Neutrophil (primary cell): ENCODE results near the gene LARGE1.

Experiments
- H3K27ac ChIP-seq: fragments of 200-600 bp; sonication (generic); 2 replicates; pipeline ENCODE4 v1.5.1; 2016; ENCODE audit warnings: mild to moderate bottlenecking, moderate library complexity
- H3K27me3 ChIP-seq: fragments of 200-600 bp; sonication (generic); 2 replicates; pipeline ENCODE4 v1.6.0; 2016; ENCODE audit warnings: mild to moderate bottlenecking
- H3K36me3 ChIP-seq: fragments of 200-600 bp; sonication (generic); 2 replicates; pipeline ENCODE4 v1.5.1; 2017
- H3K4me1 ChIP-seq, 2 experiments: fragments of 200-600 bp in 1 of 2; sonication (generic) in 1 of 2; 1 replicate in 1 of 2; 2 replicates in 1 of 2; pipeline versions ENCODE4 v1.5.1 to v1.6.1; 2013 to 2016; ENCODE audit warnings: low read depth in 1 of 2, low read length in 1 of 2, mild to moderate bottlenecking in 1 of 2, moderate library complexity in 1 of 2; ENCODE audit not compliant: control insufficient read depth in 1 of 2, insufficient read depth in 1 of 2
- H3K4me3 ChIP-seq, 2 experiments: fragments of 200-600 bp in 1 of 2; sonication (generic) in 1 of 2; 1 replicate in 1 of 2; 2 replicates in 1 of 2; pipeline ENCODE4 v1.5.1; 2013 to 2016; ENCODE audit warnings: low read depth in 1 of 2, low read length in 1 of 2, mild to moderate bottlenecking in 1 of 2, moderate library complexity in 1 of 2
- H3K9me3 ChIP-seq: fragments of 200-600 bp; sonication (generic); 2 replicates; pipeline ENCODE4 v1.5.1; 2016
- TF ChIP-seq, protein P1 (sequence below): fragments of 200-600 bp; sonication (generic); IDR thresholded peaks from 2 replicates; pipeline ENCODE4 v1.5.1; 2016; ENCODE audit warnings: antibody characterized with exemption

The LARGE1 gene

DNA sequence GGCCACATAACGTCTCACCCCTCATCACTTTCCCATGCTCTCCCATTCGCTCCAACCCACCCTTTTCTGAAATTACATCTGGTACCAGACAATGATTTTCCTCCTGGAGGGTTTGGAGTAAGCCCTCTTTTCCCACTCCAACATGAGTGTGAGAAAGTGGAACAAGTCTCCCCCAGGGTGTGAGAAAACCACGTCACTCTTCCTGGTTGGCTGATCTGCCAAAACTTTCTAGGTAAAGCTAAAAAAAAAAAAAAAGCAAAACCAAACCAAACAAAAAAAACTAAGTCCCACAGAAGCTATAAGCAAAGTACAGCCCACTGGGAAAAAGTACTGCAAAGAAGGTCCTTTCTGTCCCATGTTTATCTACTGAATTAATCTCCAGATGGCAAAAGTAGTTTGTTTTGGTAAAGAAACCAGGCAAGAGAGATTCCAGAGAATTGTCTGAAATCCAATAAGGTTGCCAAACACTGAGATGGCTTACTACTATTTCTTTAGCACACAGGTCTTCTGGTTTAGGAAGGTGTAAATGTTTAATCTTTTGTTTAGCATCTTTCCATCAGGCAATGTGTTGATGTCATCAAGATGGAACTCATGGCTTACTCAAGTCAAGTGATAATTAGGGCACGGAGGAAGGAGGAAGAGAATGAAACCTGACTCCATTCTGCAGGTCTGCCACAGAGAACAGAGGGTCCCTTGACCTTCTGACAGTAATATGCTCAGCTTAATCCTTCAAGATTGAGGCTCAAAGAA, 395.6 kb downstream of the LARGE1 start:
- TF ChIP-seq, protein P1, sequence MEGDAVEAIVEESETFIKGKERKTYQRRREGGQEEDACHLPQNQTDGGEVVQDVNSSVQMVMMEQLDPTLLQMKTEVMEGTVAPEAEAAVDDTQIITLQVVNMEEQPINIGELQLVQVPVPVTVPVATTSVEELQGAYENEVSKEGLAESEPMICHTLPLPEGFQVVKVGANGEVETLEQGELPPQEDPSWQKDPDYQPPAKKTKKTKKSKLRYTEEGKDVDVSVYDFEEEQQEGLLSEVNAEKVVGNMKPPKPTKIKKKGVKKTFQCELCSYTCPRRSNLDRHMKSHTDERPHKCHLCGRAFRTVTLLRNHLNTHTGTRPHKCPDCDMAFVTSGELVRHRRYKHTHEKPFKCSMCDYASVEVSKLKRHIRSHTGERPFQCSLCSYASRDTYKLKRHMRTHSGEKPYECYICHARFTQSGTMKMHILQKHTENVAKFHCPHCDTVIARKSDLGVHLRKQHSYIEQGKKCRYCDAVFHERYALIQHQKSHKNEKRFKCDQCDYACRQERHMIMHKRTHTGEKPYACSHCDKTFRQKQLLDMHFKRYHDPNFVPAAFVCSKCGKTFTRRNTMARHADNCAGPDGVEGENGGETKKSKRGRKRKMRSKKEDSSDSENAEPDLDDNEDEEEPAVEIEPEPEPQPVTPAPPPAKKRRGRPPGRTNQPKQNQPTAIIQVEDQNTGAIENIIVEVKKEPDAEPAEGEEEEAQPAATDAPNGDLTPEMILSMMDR = no peak
- Histone ChIP-seq H3K4me1 (no peaks in the 10 kb centered on the region), H3K9me3 (no peaks in the 10 kb centered on the region), H3K36me3 (no peaks in the 10 kb centered on the region), H3K4me3 (no peak overlapping the region), H3K27ac (no peak overlapping the region), H3K27me3 (no peaks in the 10 kb centered on the region)

DNA sequence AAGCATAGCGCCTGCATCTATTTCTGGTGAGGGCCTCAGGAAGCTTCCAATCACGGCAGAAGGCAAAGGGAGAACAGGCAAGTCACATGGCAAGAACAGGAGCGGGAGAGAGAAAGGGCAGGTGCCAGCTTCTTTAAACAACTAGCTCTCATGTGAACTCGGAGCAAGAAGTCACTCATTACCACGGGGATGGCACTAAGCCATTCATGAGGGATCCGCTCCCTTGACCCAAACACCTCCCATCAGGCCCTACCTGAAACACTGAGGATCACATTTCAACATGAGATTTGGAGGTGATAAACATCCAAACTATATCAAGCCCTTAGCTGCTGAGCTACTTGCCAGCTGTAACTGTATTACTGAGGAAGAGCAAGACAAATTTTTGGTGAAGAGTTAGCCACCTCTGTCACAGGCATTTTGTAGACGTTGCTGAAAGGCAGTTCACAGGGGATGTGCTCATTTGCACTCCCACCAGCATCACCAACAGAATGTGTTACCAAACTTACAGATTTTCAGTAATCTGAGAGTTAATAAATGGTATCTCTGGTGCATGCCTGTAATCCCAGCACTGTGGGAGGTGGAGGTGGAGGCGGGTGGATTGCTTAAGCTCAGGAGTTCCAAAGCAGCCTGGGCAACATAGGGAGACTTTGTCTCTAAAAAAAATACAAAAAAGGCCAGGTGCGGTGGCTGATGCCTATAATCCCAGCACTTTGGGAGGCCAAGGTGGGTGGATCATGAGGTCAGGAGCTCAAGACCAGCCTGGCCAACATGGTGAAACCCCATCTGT, 398.2 kb downstream of the LARGE1 start:
- Histone ChIP-seq H3K4me1 (no peaks in the 10 kb centered on the region), H3K9me3 (no peaks in the 10 kb centered on the region), H3K27me3 (no peaks in the 10 kb centered on the region), H3K4me3 (no peak overlapping the region), H3K36me3 (no peaks in the 10 kb centered on the region), H3K27ac (no peak overlapping the region)
- TF ChIP-seq, protein P1 = no peak

DNA sequence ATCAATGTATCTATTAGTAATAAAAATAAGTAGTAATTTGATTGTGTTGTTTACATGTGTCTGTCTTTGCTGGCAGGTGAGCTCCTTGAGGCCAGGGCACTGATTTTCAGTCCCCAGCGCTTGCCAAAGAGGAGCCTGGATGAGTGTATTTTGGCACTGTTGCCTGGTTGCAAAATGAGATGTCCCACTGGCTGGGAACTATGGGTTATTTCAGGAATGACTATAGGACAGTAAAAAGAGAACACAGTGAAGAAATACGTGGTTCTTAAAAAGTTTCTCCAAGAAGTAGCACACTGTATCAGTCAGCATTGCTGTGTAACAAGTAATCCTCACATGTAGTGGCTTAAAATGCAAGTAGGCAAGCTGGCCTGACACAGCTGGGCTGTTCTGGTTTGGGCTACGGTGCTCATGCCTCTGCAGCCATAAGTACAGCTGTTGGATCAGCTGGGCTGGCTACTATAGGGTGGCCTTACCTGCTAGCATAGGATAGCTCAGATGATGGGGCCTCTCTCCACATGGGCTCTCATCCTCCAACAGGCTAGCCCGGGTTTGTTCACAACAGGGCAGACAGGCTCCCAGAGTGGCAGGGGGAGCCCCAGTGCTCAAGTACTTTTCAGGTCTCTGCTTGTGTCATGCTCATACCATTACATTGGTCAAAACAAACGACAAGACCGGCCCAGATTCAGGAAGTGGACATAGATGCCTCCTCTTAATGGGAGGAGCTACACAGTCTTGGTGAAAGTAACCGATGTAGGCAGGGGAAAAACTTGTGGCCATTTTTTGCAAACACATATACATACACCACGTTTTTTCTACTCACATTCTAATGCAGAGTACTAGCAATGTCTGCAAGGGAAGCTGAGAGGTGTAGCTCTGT, 399.1 kb downstream of the LARGE1 start:
- Histone ChIP-seq H3K27ac (no peak overlapping the region), H3K4me1 (no peaks in the 10 kb centered on the region), H3K4me3 (no peak overlapping the region), H3K9me3 (no peaks in the 10 kb centered on the region), H3K36me3 (no peaks in the 10 kb centered on the region), H3K27me3 (no peaks in the 10 kb centered on the region)
- TF ChIP-seq, protein P1 = no peak

DNA sequence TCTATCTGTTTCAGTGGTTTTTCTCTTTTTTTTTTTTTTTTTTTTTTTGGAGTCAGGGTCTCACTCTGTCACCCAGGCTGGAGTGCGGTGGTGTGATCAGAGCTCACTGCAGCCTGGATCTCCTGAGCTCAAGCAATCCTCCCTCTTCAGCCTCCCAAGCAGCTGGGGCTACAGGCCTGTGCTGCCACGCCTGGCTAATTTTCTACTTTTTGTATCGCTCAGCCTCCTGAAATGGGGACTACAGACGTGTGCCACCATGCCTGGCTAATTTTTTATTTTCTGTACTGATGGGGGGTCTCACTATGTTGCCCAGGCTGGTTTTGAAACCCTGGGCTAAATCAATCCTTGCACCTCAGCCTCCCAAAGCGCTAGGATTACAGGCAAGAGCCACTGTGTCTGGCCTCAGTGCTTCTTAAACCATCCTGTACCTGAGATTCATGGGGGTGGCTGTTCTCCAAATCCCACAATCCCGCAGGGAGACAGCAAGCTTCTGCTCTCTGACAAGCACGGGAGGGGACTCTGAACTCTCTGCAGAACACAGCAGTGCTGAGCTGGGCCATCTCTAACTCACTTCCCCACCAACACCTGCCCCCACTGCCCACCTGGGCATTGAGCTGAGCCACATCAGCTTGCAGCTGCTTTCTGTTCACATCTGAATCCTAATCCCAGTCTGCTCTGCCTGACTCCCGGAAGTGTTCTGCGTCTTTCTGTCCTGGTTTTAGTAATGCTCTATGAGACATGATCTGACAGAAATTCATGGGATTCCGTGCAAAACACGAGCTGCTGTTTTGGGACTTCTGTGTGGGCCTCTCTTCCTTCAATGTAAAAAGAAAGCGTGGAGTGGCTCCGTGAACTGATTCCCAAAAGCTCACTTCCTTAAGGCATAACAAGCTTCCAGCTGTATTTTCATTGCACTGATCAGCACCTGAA, 400.0 kb downstream of the LARGE1 start:
- Histone ChIP-seq H3K9me3 (no peaks in the 10 kb centered on the region), H3K27ac (no peak overlapping the region), H3K4me1 (no peaks in the 10 kb centered on the region), H3K36me3 (no peaks in the 10 kb centered on the region), H3K27me3 (no peaks in the 10 kb centered on the region), H3K4me3 (no peak overlapping the region)
- TF ChIP-seq, protein P1 = no peak
